HepG2 (cell line): ENCODE results near the gene MUSK. TPM values are rescaled to one million over a fixed set of nuclear protein-coding genes. Genes with fewer than 3 reads are reported as not detected.
"Not testable (repeated sequence)": the region's sequence is repeated elsewhere in the genome, so short reads cannot be mapped to it uniquely, and the experiment has no call there.

ENCODE experiments used
- ATAC-seq: fragments of 200-7000 bp; cut with Tn5 transposase; 3 replicates; pipeline ENCODE4 v1.9.1; 2020; ENCODE audit warnings: mild to moderate bottlenecking, moderate library complexity
- BruUV-seq: library from RNA; stranded (reverse); fragments of 400-500 nt; replicated peaks from 2 replicates; lab custom pipeline; 2021; lab: Mats Ljungman, UMichigan
- CTCF ChIA-PET: fragments of 300-600 bp; formaldehyde crosslinking; extraction: SDS; loops from one replicate; lab custom pipeline; 2021; ENCODE audit warnings: low total read pairs, inconsistent platforms, low intra/inter-chr PET ratio; lab: Yijun Ruan, JAX
- POLR2A ChIA-PET: fragments of 350-600 bp; sonication (Branson Sonifier 250); formaldehyde crosslinking; loops from one replicate; lab custom pipeline; 2020; ENCODE audit warnings: antibody characterized with exemption, inconsistent platforms; lab: Yijun Ruan, JAX
- DNase-seq: peaks from one replicate; pipeline ENCODE4 v3.0.0-alpha.2; 2015; ENCODE audit warnings: low spot score
- FAIRE-seq: peaks from 3 replicates; lab custom pipeline; 2011; peaks lifted over from hg19 to GRCh38; lab: Jason Lieb, UNC
- H2AFZ ChIP-seq: one replicate; pipeline ENCODE4 v1.6.1; 2011; ENCODE audit warnings: low read length, inconsistent platforms
- H3K27ac ChIP-seq: fragments of 300-600 bp; 3 replicates; pipeline ENCODE4 v1.8.0; 2011; ENCODE audit warnings: mixed run types, mild to moderate bottlenecking, mixed read lengths, low read length, inconsistent platforms; ENCODE audit not compliant: insufficient read depth; ENCODE audit errors: extremely low read length
- H3K27me3 ChIP-seq, 2 experiments: fragments of 200-600 bp in 1 of 2; 2 replicates in 1 of 2; 3 replicates in 1 of 2; pipeline versions ENCODE4 v1.6.0 to v1.8.0; 2011; ENCODE audit warnings: low read length in 2 of 2, mild to moderate bottlenecking in 2 of 2, moderate library complexity in 2 of 2, inconsistent platforms in 1 of 2; ENCODE audit not compliant: insufficient read depth in 2 of 2, control insufficient read depth in 1 of 2
- H3K36me3 ChIP-seq, 2 experiments: fragments of 200-600 bp in 1 of 2; replicated peaks in 1 of 2; 2 replicates in 1 of 2; 3 replicates in 1 of 2; pipeline versions ENCODE4 v1.5.1 to v1.8.0; 2011; ENCODE audit warnings: low read length in 2 of 2, inconsistent platforms in 1 of 2; ENCODE audit not compliant: insufficient read depth in 2 of 2, control insufficient read depth in 1 of 2
- H3K4me1 ChIP-seq: 2 replicates; pipeline ENCODE4 v1.5.1; 2012; ENCODE audit warnings: low read length, inconsistent platforms; ENCODE audit not compliant: insufficient read depth
- H3K4me2 ChIP-seq: 2 replicates; pipeline ENCODE4 v1.6.0; 2011; ENCODE audit warnings: low read depth, low read length, inconsistent platforms
- H3K4me3 ChIP-seq, 3 experiments: fragments of 200-600 bp in 1 of 3; sonication (generic), shearing (Covaris generic) in 1 of 3; replicated peaks in 1 of 3; 2 replicates each; pipeline ENCODE4 v1.5.1; 2011 to 2016; ENCODE audit warnings: low read length in 3 of 3, inconsistent platforms in 2 of 3, low read depth in 2 of 3, mild to moderate bottlenecking in 2 of 3, control low read depth in 1 of 3, mixed read lengths in 1 of 3; ENCODE audit not compliant: insufficient read depth in 1 of 3
- H3K79me2 ChIP-seq: one replicate; pipeline ENCODE4 v1.6.1; 2011; ENCODE audit warnings: low read length, inconsistent platforms; ENCODE audit not compliant: insufficient read depth
- H3K9ac ChIP-seq: 2 replicates; pipeline ENCODE4 v1.6.0; 2011; ENCODE audit warnings: mild to moderate bottlenecking, low read depth, low read length, inconsistent platforms; ENCODE audit not compliant: insufficient read depth
- H3K9me3 ChIP-seq: 2 replicates; pipeline ENCODE4 v1.5.1; 2012; ENCODE audit warnings: mild to moderate bottlenecking, low read length
- H4K20me1 ChIP-seq: 2 replicates; pipeline ENCODE4 v1.6.0; 2011; ENCODE audit warnings: inconsistent platforms, mild to moderate bottlenecking, low read length, moderate library complexity; ENCODE audit not compliant: insufficient read depth
- AFF4 ChIP-seq: sonication (generic); formaldehyde crosslinking; IDR thresholded peaks from 2 replicates; pipeline ENCODE4 v1.4.0; 2020; ENCODE audit warnings: missing genetic modification reagents
- AKAP8 ChIP-seq: sonication (generic); formaldehyde crosslinking; IDR thresholded peaks from 2 replicates; pipeline ENCODE4 v1.5.1; 2020; ENCODE audit warnings: mild to moderate bottlenecking, missing genetic modification reagents
- ARNT2 ChIP-seq: sonication (generic); formaldehyde crosslinking; IDR thresholded peaks from 2 replicates; pipeline ENCODE4 v1.8.0; 2022; ENCODE audit warnings: mild to moderate bottlenecking, low read depth, missing genetic modification reagents, moderate library complexity
- HNRNPH1 ChIP-seq: fragments of 200-400 bp; formaldehyde crosslinking; optimal IDR thresholded peaks from 2 replicates; pipeline ENCODE3; 2017; ENCODE audit warnings: mild to moderate bottlenecking, low read depth, low read length
- HNRNPUL1 ChIP-seq: fragments of 200-400 bp; formaldehyde crosslinking; IDR thresholded peaks from 2 replicates; pipeline ENCODE4 v1.6.1; 2017; ENCODE audit warnings: low read depth, mild to moderate bottlenecking, low read length, moderate library complexity
- POLR2A ChIP-seq, 2 experiments: IDR thresholded peaks; 2 replicates each; pipeline ENCODE4 v1.6.1; 2011; ENCODE audit warnings: low read depth in 2 of 2, low read length in 2 of 2, mild to moderate bottlenecking in 1 of 2, moderate library complexity in 1 of 2; ENCODE audit not compliant: insufficient read depth in 1 of 2
- RBAK ChIP-seq: sonication (generic); formaldehyde crosslinking; IDR thresholded peaks from 2 replicates; pipeline ENCODE4 v1.5.1; 2020; ENCODE audit warnings: mild to moderate bottlenecking, missing genetic modification reagents
- RORA ChIP-seq: sonication (generic); formaldehyde crosslinking; IDR thresholded peaks from 2 replicates; pipeline ENCODE4 v1.5.0; 2020; ENCODE audit warnings: mild to moderate bottlenecking, missing genetic modification reagents, moderate library complexity
- SKI ChIP-seq: fragments of 450-650 bp; IDR thresholded peaks from one replicate; pipeline ENCODE4 v1.6.1; 2018; ENCODE audit warnings: mild to moderate bottlenecking; ENCODE audit not compliant: partially characterized antibody
- ZBTB42 ChIP-seq: sonication (generic); formaldehyde crosslinking; IDR thresholded peaks from 2 replicates; pipeline ENCODE4 v1.5.0; 2020; ENCODE audit warnings: mild to moderate bottlenecking, missing genetic modification reagents
- ZBTB7B ChIP-seq: sonication (generic); formaldehyde crosslinking; IDR thresholded peaks from 2 replicates; pipeline ENCODE4 v1.4.0; 2020; ENCODE audit warnings: missing genetic modification reagents
- ZNF432 ChIP-seq: sonication (generic); formaldehyde crosslinking; IDR thresholded peaks from 2 replicates; pipeline ENCODE4 v1.5.0; 2020; ENCODE audit warnings: missing genetic modification reagents, mild to moderate bottlenecking, borderline replicate concordance
- ZNF589 ChIP-seq: sonication (generic); formaldehyde crosslinking; conservative IDR thresholded peaks from 2 replicates; pipeline ENCODE4 v1.8.0; 2022; ENCODE audit warnings: mild to moderate bottlenecking, moderate library complexity, missing genetic modification reagents
- WGBS: methylation state at CpG from one replicate; pipeline ENCODE4 v1.1.6; 2017; ENCODE audit warnings: low lambda C conversion rate; 5-methylcytosine and 5-hydroxymethylcytosine counted together
- in situ Hi-C: cut with HindIII; loops from 2 replicates; pipeline ENCODE4 v1.10.0; 2017; ENCODE audit warnings: low pct_unique_long_range_greater_than_20kb; ENCODE audit not compliant: extremely low pct_ligation_motif_present
- intact Hi-C: fragments of 100-400 bp; cut with micrococcal nuclease; formaldehyde crosslinking; loops from one replicate; pipeline ENCODE4 v1.10.0; 2022; ENCODE audit not compliant: unreplicated experiment
- polyA plus RNA-seq, 8 experiments: library from polyadenylated mRNA; depleted of rRNA in 3 of 8; stranded (reverse) in 7 of 8; unstranded in 1 of 8; fragments of >200 nt; fragmentation: Illumina TruSeq in 4 of 8; extraction: Trizol in 4 of 8; gene quantifications; 2 replicates each; pipeline versions ENCODE4 v1.2.1 to v1.2.3, GENCODE V29; 2011 to 2016; ENCODE audit warnings: low read depth in 4 of 8, missing spikeins in 1 of 8, mixed read lengths in 1 of 8; ENCODE audit not compliant: insufficient read depth in 1 of 8
- total RNA-seq, 5 experiments: library from RNA; depleted of rRNA; stranded (reverse); fragments of >200 nt; fragmentation: Illumina TruSeq; extraction: Trizol; gene quantifications; 2 replicates each; pipeline ENCODE4 v1.2.3, GENCODE V29; 2016; ENCODE audit warnings: low read depth in 1 of 5

The MUSK gene
- total and polyA plus RNA-seq, 2 of the 13 experiments (the other 11 are each of a cell fraction or from before 2014, with no cell fraction given): not detected

- DNase-seq: no peak
- no peak for TF ChIP-seq ARNT2 (CRISPR knock-in tag)
- TF ChIP-seq RORA (CRISPR knock-in tag): no peak
- TF ChIP-seq AKAP8 (CRISPR knock-in tag): no peak
- TF ChIP-seq ZBTB42: no peak
- no peak for TF ChIP-seq SKI
- TF ChIP-seq AFF4 (CRISPR knock-in tag): no peak
- TF ChIP-seq ZBTB7B (CRISPR knock-in tag): no peak
- TF ChIP-seq POLR2A (IDR thresholded peaks at IDR 0.05; ENCODE audit: insufficient read depth in 1 of 2, low read depth in 2 of 2, low read length in 2 of 2): no peak
- TF ChIP-seq ZNF432 (CRISPR knock-in tag): no peak
- TF ChIP-seq RBAK (CRISPR knock-in tag): no peak
- no peak for TF ChIP-seq ZNF589 (CRISPR knock-in tag)
- no peak for TF ChIP-seq HNRNPH1
- no peak for TF ChIP-seq HNRNPUL1
- in situ Hi-C loops: no loop called here
- Histone ChIP-seq H2AFZ (no peak overlapping the region), H3K9ac (no peak overlapping the region), H3K27ac (no peak overlapping the region), H3K4me1 (no peaks in the 10 kb centered on the region), H3K79me2 (no peaks in the 10 kb centered on the region), H3K9me3 (no peaks in the 10 kb centered on the region), H3K27me3 (no peaks in the 10 kb centered on the region), H3K4me3 (no peak overlapping the region), H3K36me3 (no peaks in the 10 kb centered on the region), H3K4me2 (no peak overlapping the region), H4K20me1 (no peaks in the 10 kb centered on the region)
- BruUV-seq: no TSS peak
- ChIA-PET CTCF (no interaction called here), POLR2A (no interaction called here)
- WGBS: 4% methylated on average over 2 of the region's 2 CpGs
- FAIRE-seq: no peak
- intact Hi-C loops: no loop called here
- ATAC-seq: no peak
Measured at GRCh38 chr9:110825950-110826349, 157.4 kb downstream of the MUSK start.

- H3K9me3 ChIP-seq, H3K79me2 ChIP-seq, FAIRE-seq, BruUV-seq, POLR2A ChIA-PET, ATAC-seq, H3K27me3 ChIP-seq, H3K9ac ChIP-seq, CTCF ChIA-PET, H3K27ac ChIP-seq, H2AFZ ChIP-seq, in situ Hi-C loops, H3K36me3 ChIP-seq, H3K4me2 ChIP-seq, DNase-seq, H3K4me1 ChIP-seq, H4K20me1 ChIP-seq, intact Hi-C loops, H3K4me3 ChIP-seq: not testable (repeated sequence)
- 39% methylated on average over 8 of the region's 9 CpGs for WGBS
Measured at GRCh38 chr9:110826400-110826799, 157.8 kb downstream of the MUSK start.
